ENCODE measurements around the gene CTBP2.

Gene CTBP2

GRCh38 chr10:125038637-125039036 is 121.7 kb downstream of the CTBP2 start:
- no peak overlapping the region for H3K27ac ChIP-seq (ENCODE audit: low read depth, low read length)

GRCh38 chr10:125037145-125037877 is 123.1 kb downstream of the CTBP2 start:
- Histone ChIP-seq H3K9ac (ENCODE audit: low read length) (no peak overlapping the region), H3K9me2 (replicated peaks; ENCODE audit: insufficient read depth, low read length) (no peaks in the 10 kb centered on the region), H3K79me2 (ENCODE audit: insufficient read depth, low read length) (no peaks in the 10 kb centered on the region), H3K9me3 (ENCODE audit: insufficient read depth, low read length) (no peaks in the 10 kb centered on the region), H3K36me3 (ENCODE audit: low read length) (no peaks in the 10 kb centered on the region), H3K4me2 (ENCODE audit: low read depth, low read length, poor library complexity, severe bottlenecking) (no peak overlapping the region), H3K27ac (ENCODE audit: low read depth, low read length) (no peak overlapping the region), H4K20me1 (ENCODE audit: low read depth, low read length) (no peaks in the 10 kb centered on the region), H2AFZ (ENCODE audit: low read depth, low read length, severe bottlenecking) (no peak overlapping the region), H3K27me3 (ENCODE audit: low read length) (no peaks in the 10 kb centered on the region), H3K4me3 (ENCODE audit: insufficient read depth, low read length, poor library complexity, severe bottlenecking) (no peak overlapping the region), H3F3A (ENCODE audit: insufficient read depth) (no peaks in the 10 kb centered on the region)
- TF ChIP-seq CTCF (IDR thresholded peaks at IDR 0.05; ENCODE audit: insufficient read depth, low read length, poor library complexity, severe bottlenecking): no peak
- TF ChIP-seq EZH2phosphoT487 (conservative IDR thresholded peaks at IDR 0.05; ENCODE audit: low read length): no peak

More at GRCh38 chr10:125038637-125039036, 121.7 kb downstream of the CTBP2 start:
- Histone ChIP-seq H4K20me1 (ENCODE audit: low read depth, low read length) (no peaks in the 10 kb centered on the region), H3K9me3 (ENCODE audit: insufficient read depth, low read length) (no peaks in the 10 kb centered on the region), H3K36me3 (ENCODE audit: low read length) (no peaks in the 10 kb centered on the region), H3K4me3 (ENCODE audit: insufficient read depth, low read length, poor library complexity, severe bottlenecking) (no peak overlapping the region), H3K9me2 (replicated peaks; ENCODE audit: insufficient read depth, low read length) (no peaks in the 10 kb centered on the region), H3K4me2 (ENCODE audit: low read depth, low read length, poor library complexity, severe bottlenecking) (no peak overlapping the region), H2AFZ (ENCODE audit: low read depth, low read length, severe bottlenecking) (no peak overlapping the region), H3K79me2 (ENCODE audit: insufficient read depth, low read length) (no peaks in the 10 kb centered on the region), H3K9ac (ENCODE audit: low read length) (no peak overlapping the region), H3F3A (ENCODE audit: insufficient read depth) (no peaks in the 10 kb centered on the region), H3K27me3 (ENCODE audit: low read length) (no peaks in the 10 kb centered on the region)
- TF ChIP-seq CTCF (IDR thresholded peaks at IDR 0.05; ENCODE audit: insufficient read depth, low read length, poor library complexity, severe bottlenecking) (no peak), EZH2phosphoT487 (conservative IDR thresholded peaks at IDR 0.05; ENCODE audit: low read length) (no peak)

- Histone ChIP-seq H3K9me3 (ENCODE audit: insufficient read depth, low read length) (no peaks in the 10 kb centered on the region), H3K36me3 (ENCODE audit: low read length) (no peaks in the 10 kb centered on the region), H3K27ac (ENCODE audit: low read depth, low read length) (no peak overlapping the region), H3K27me3 (ENCODE audit: low read length) (no peaks in the 10 kb centered on the region), H3K79me2 (ENCODE audit: insufficient read depth, low read length) (no peaks in the 10 kb centered on the region), H3K9me2 (replicated peaks; ENCODE audit: insufficient read depth, low read length) (no peaks in the 10 kb centered on the region), H4K20me1 (ENCODE audit: low read depth, low read length) (no peaks in the 10 kb centered on the region), H2AFZ (ENCODE audit: low read depth, low read length, severe bottlenecking) (no peak overlapping the region), H3K9ac (ENCODE audit: low read length) (no peak overlapping the region), H3K4me3 (ENCODE audit: insufficient read depth, low read length, poor library complexity, severe bottlenecking) (no peak overlapping the region), H3K4me2 (ENCODE audit: low read depth, low read length, poor library complexity, severe bottlenecking) (no peak overlapping the region), H3F3A (ENCODE audit: insufficient read depth) (no peaks in the 10 kb centered on the region)
- TF ChIP-seq CTCF (IDR thresholded peaks at IDR 0.05; ENCODE audit: insufficient read depth, low read length, poor library complexity, severe bottlenecking) (no peak), EZH2phosphoT487 (conservative IDR thresholded peaks at IDR 0.05; ENCODE audit: low read length) (no peak)
Measured at GRCh38 chr10:125035588-125036295, 124.6 kb downstream of the CTBP2 start.
